Endothelial cell of umbilical vein (primary cell): Measurements from ENCODE around the gene FAM3D.

Source experiments
- EZH2 ChIP-seq: IDR thresholded peaks from 2 replicates; pipeline ENCODE4 v1.6.1; 2012; ENCODE audit warnings: borderline replicate concordance, low read depth, mild to moderate bottlenecking, moderate library complexity, low read length, inconsistent platforms; ENCODE audit not compliant: severe bottlenecking
- FOS ChIP-seq: IDR thresholded peaks from 2 replicates; pipeline ENCODE4 v1.6.1; 2011; ENCODE audit warnings: mild to moderate bottlenecking, low read length, moderate library complexity, borderline replicate concordance; ENCODE audit not compliant: insufficient read depth
- POLR2A ChIP-seq: IDR thresholded peaks from 2 replicates; pipeline ENCODE4 v1.6.1; 2012; ENCODE audit warnings: low read depth, mild to moderate bottlenecking, control low read depth, low read length
- POLR2AphosphoS5 ChIP-seq: IDR thresholded peaks from 2 replicates; pipeline ENCODE4 v1.6.1; 2012; ENCODE audit warnings: low read depth, mild to moderate bottlenecking, control low read depth, low read length, moderate library complexity; ENCODE audit not compliant: insufficient read depth
- TF ChIP-seq, protein P1 (sequence below), 2 donors: IDR thresholded peaks; 1 replicate in 1 of 2; 2 replicates in 1 of 2; pipeline ENCODE4 v1.5.1; 2011; ENCODE audit warnings: low read length in 2 of 2, mild to moderate bottlenecking in 2 of 2, moderate library complexity in 2 of 2, control low read depth in 1 of 2, inconsistent platforms in 1 of 2, low read depth in 1 of 2; ENCODE audit not compliant: insufficient read depth in 1 of 2; ENCODE audit errors: extremely low read depth in 1 of 2
- TF ChIP-seq, protein P2 (sequence below): IDR thresholded peaks from 2 replicates; pipeline ENCODE4 v1.6.1; 2011; ENCODE audit not compliant: insufficient read depth, insufficient read length

DNA sequence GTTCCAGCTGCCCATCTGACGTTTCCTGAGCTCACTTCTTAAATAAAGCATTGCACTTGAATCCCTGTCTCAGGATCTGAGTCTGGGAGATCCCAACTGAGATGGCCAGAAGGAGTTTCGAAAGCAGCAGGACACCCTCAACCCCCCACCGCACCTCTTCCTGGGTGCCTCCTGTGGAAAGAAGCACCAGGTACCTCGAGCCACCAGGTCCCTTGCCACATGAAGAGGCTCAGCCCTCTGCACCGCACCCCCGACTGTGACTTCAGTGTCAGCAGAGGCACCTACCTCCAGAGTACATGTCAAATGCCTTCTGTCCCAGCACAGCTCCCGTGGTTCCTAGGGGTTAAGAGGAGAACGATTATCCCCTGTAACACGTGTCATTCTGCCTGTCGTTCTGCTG lies 26.7 kb downstream of the FAM3D start:
- TF ChIP-seq, protein P1, sequence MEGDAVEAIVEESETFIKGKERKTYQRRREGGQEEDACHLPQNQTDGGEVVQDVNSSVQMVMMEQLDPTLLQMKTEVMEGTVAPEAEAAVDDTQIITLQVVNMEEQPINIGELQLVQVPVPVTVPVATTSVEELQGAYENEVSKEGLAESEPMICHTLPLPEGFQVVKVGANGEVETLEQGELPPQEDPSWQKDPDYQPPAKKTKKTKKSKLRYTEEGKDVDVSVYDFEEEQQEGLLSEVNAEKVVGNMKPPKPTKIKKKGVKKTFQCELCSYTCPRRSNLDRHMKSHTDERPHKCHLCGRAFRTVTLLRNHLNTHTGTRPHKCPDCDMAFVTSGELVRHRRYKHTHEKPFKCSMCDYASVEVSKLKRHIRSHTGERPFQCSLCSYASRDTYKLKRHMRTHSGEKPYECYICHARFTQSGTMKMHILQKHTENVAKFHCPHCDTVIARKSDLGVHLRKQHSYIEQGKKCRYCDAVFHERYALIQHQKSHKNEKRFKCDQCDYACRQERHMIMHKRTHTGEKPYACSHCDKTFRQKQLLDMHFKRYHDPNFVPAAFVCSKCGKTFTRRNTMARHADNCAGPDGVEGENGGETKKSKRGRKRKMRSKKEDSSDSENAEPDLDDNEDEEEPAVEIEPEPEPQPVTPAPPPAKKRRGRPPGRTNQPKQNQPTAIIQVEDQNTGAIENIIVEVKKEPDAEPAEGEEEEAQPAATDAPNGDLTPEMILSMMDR (IDR thresholded peaks at IDR 0.05; ENCODE audit: extremely low read depth in 1 of 2, insufficient read depth in 1 of 2, low read depth in 1 of 2, low read length in 2 of 2) = no peak
- TF ChIP-seq POLR2AphosphoS5 = no peak
- TF ChIP-seq FOS = no peak
- TF ChIP-seq POLR2A = no peak
- no peak for TF ChIP-seq EZH2
- TF ChIP-seq, protein P2, sequence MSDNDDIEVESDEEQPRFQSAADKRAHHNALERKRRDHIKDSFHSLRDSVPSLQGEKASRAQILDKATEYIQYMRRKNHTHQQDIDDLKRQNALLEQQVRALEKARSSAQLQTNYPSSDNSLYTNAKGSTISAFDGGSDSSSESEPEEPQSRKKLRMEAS = no peak
